C4-2B (cell line): Measurements from ENCODE around the gene CXCR5.

ENCODE experiments used
- ZFX ChIP-seq: fragments of 450-650 bp; IDR thresholded peaks from 2 replicates; pipeline ENCODE4 v1.6.1; 2017
- TF ChIP-seq, protein P1 (sequence below): fragments of 450-650 bp; conservative IDR thresholded peaks from 2 replicates; pipeline ENCODE4 v1.5.1; 2017; ENCODE audit warnings: mild to moderate bottlenecking

DNA sequence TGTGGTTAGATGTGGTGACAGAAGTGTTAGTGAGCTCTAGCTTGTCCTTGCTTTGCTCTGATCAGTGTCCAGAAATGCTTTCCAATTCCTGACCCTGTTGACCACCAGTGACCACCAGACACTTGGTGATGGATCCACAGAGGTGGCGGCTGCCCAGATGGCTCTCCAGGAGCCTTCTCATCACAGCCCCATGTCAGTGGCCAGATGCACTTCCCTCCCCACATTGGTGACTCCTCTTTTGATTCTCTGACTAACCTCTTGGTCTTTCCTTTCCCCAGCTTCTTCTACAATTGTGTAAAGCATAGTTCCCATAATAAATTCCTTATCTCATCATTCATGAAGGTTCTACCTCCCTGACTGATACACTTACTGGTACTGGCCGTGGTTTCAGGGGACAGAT, 40.1 kb upstream of the CXCR5 start:
- no peak for TF ChIP-seq ZFX
- TF ChIP-seq, protein P1, sequence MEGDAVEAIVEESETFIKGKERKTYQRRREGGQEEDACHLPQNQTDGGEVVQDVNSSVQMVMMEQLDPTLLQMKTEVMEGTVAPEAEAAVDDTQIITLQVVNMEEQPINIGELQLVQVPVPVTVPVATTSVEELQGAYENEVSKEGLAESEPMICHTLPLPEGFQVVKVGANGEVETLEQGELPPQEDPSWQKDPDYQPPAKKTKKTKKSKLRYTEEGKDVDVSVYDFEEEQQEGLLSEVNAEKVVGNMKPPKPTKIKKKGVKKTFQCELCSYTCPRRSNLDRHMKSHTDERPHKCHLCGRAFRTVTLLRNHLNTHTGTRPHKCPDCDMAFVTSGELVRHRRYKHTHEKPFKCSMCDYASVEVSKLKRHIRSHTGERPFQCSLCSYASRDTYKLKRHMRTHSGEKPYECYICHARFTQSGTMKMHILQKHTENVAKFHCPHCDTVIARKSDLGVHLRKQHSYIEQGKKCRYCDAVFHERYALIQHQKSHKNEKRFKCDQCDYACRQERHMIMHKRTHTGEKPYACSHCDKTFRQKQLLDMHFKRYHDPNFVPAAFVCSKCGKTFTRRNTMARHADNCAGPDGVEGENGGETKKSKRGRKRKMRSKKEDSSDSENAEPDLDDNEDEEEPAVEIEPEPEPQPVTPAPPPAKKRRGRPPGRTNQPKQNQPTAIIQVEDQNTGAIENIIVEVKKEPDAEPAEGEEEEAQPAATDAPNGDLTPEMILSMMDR = no peak
